Measurements from ENCODE around the gene MRGPRX1. TPM values are rescaled to one million over a fixed set of nuclear protein-coding genes. Genes with fewer than 3 reads are reported as not detected.

MRGPRX1 gene
- total RNA-seq, 1 donor from 2014 or later: not detected

Other genes starting within 250 kb of the MRGPRX1 start
- 5.3 TPM for gene TMEM86A, start 240.6 kb downstream of the MRGPRX1 start, total RNA-seq
- 0.13 TPM for gene IGSF22, start 213.2 kb downstream of the MRGPRX1 start, total RNA-seq
- not detected for gene PTPN5, start 147.6 kb downstream of the MRGPRX1 start, total RNA-seq
- not detected for gene MRGPRX2, start 121.3 kb upstream of the MRGPRX1 start, total RNA-seq
- gene ZDHHC13, start 177.8 kb upstream of the MRGPRX1 start, total RNA-seq: 1.6 TPM